ENCODE results near the gene CASQ2. TPM values are rescaled to one million over a fixed set of nuclear protein-coding genes. Genes with fewer than 3 reads are reported as not detected.

Gene CASQ2
- total and polyA plus RNA-seq, 10 of the 15 experiments (the other 5 are each of a cell fraction or from before 2014, with no cell fraction given), result not detected

GRCh38 chr1:115718011-115718754 lies 50.3 kb downstream of the CASQ2 start (continued):
- TF ChIP-seq POLR2AphosphoS2 (IDR thresholded peaks at IDR 0.05; ENCODE audit: low read depth, low read length) (no peak), TBL1XR1 (IDR thresholded peaks at IDR 0.05; ENCODE audit: low read depth, low read length) (no peak), MEF2B (IDR thresholded peaks at IDR 0.05; ENCODE audit: partially characterized antibody, poor library complexity, severe bottlenecking) (no peak)

GRCh38 chr1:115717541-115717940 lies 51.0 kb downstream of the CASQ2 start:
- in situ Hi-C loops (cut with MboI), result loop anchor here (5.0 kb wide), 1 partner anchor 55 kb away; no protein-coding TSS in a partner anchor
- POLR2A ChIA-PET, result no interaction called here

More at GRCh38 chr1:115717541-115717940, 51.0 kb downstream of the CASQ2 start:
- H3K4me1 ChIP-seq (ENCODE audit: control insufficient read depth, insufficient read depth, low read length), result no peaks in the 10 kb centered on the region
- H3K9me3 ChIP-seq (replicated peaks; ENCODE audit: control insufficient read depth, insufficient read depth, low read length), result no peaks in the 10 kb centered on the region
- H3K27ac ChIP-seq (ENCODE audit: control insufficient read depth, insufficient read depth), result no peak overlapping the region
- no TSS peak for BruUV-seq (replicated peaks)
- H4K20me1 ChIP-seq (ENCODE audit: control insufficient read depth, insufficient read depth), result no peaks in the 10 kb centered on the region
- 16% methylated on average over 5 of the region's 5 CpGs for WGBS (ENCODE audit: insufficient coverage, insufficient replicate concordance, low lambda C conversion rate, missing lambda C conversion rate)
- H3K36me3 ChIP-seq (ENCODE audit: control insufficient read depth in 2 of 2, insufficient read depth in 2 of 2, low read length in 1 of 2), result no peaks in the 10 kb centered on the region
- intact Hi-C loops (cut with micrococcal nuclease; ENCODE audit: unreplicated experiment), result loop anchor here (1.0 to 5.0 kb wide), 2 partner anchors 55 to 265 kb away; no protein-coding TSS in a partner anchor
- no peak overlapping the region for H3K4me3 ChIP-seq
- H3K27me3 ChIP-seq (replicated peaks in 1 of 2; ENCODE audit: control insufficient read depth in 2 of 2, insufficient read depth in 2 of 2, low read length in 1 of 2), result no peaks in the 10 kb centered on the region; a peak in 2 of 4 replicates
- no peaks in the 10 kb centered on the region for H3K79me2 ChIP-seq (ENCODE audit: control insufficient read depth, insufficient read depth, low read length)
- CTCF ChIA-PET, result interaction anchor here (1.0 to 9.1 kb wide), 8 partner anchors 9 to 264 kb away, joined by 3 to 72 read pairs (median 5); partner anchors contain the start of gene CASQ2
- no peak overlapping the region for H3K4me2 ChIP-seq (ENCODE audit: control insufficient read depth, insufficient read depth)
- peak; percentile 83 for ATAC-seq
- no peak overlapping the region for H3K9ac ChIP-seq (ENCODE audit: control insufficient read depth, insufficient read depth, low read length)
- TF ChIP-seq SMC3 (IDR thresholded peaks at IDR 0.05; ENCODE audit: borderline replicate concordance, low read length) (peak; percentile 89), BCLAF1 (IDR thresholded peaks at IDR 0.05) (no peak), FOXM1 (IDR thresholded peaks at IDR 0.05; ENCODE audit: low read depth, low read length) (0 out of 2 replicates have a peak, but pooled peaks have one; percentile 27), YY1 (IDR thresholded peaks at IDR 0.05; ENCODE audit: low read depth, low read length) (0 out of 2 replicates have a peak, but pooled peaks have one; percentile 20), MYB (IDR thresholded peaks at IDR 0.05; ENCODE audit: borderline replicate concordance, low read depth, low read length) (no peak), CTCF (IDR thresholded peaks at IDR 0.05 in 2 of 3, conservative IDR thresholded peaks at IDR 0.05 in 1 of 3; ENCODE audit: control insufficient read depth in 2 of 3, extremely low read depth in 1 of 3, insufficient read depth in 1 of 3, low read depth in 3 of 3, low read length in 3 of 3) (peak; percentile 58 to 61 (median 58); a peak in 5 of 6 replicates), RAD21 (IDR thresholded peaks at IDR 0.05; ENCODE audit: insufficient read depth, low read depth, low read length) (peak; percentile 93), SMAD5 (IDR thresholded peaks at IDR 0.05; ENCODE audit: low read depth) (no peak)
- SMC1A ChIA-PET (ENCODE audit: uncharacterized antibody, unreplicated experiment), result interaction anchor here (0.6 to 2.6 kb wide), 7 partner anchors 48 to 264 kb away, joined by 3 to 21 read pairs (median 4); no protein-coding TSS in a partner anchor
- FAIRE-seq, result no peak
- no peak overlapping the region for H2AFZ ChIP-seq (ENCODE audit: control insufficient read depth, low read depth, low read length)
- DNase-seq (ENCODE audit: low read depth, low spot score), result no peak
- RAD21 ChIA-PET (ENCODE audit: unreplicated experiment), result interaction anchor here (0.7 to 1.7 kb wide), 5 partner anchors 47 to 264 kb away, joined by 3 to 8 read pairs (median 4); no protein-coding TSS in a partner anchor
